GM18505 (cell line): Measurements from ENCODE around the gene GLCE.

Experiments used
- ATAC-seq: cut with Tn5 transposase; IDR thresholded peaks from one replicate; pipeline ENCODE4 v1.9.1; 2021; ENCODE audit not compliant: unreplicated experiment
- POLR2A ChIP-seq: IDR thresholded peaks from 4 replicates; pipeline ENCODE4 v1.6.1; 2011; ENCODE audit warnings: borderline replicate concordance; ENCODE audit not compliant: insufficient read depth, insufficient read length; ENCODE audit errors: extremely low read depth

Gene GLCE

GRCh38 chr15:69128667-69129311, 31.6 kb upstream of the GLCE start:
- no peak for ATAC-seq
- no peak for TF ChIP-seq POLR2A

GRCh38 chr15:69131362-69132220, 28.8 kb upstream of the GLCE start:
- TF ChIP-seq POLR2A, result no peak
- no peak for ATAC-seq

DNA sequence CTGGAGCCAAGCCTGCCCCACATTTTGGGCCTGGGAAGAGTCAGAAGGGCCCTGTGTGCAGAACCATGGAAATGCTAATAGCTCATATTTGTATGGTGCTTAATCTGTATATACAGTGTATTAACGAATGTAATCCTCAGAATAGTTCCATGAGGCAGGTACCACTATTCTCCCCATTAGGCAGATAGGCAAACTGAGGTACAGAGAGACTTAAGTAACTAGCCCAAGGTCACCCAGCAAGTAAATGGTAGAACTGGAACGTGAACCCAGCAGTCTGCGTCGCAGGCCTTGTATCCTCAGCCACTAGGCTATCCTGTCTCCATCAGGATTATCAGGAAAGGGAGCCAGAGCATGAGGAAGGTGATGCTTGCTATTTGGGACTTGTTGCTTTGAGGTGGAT, 28.0 kb upstream of the GLCE start:
- ATAC-seq, result no peak
- TF ChIP-seq POLR2A, result no peak

DNA sequence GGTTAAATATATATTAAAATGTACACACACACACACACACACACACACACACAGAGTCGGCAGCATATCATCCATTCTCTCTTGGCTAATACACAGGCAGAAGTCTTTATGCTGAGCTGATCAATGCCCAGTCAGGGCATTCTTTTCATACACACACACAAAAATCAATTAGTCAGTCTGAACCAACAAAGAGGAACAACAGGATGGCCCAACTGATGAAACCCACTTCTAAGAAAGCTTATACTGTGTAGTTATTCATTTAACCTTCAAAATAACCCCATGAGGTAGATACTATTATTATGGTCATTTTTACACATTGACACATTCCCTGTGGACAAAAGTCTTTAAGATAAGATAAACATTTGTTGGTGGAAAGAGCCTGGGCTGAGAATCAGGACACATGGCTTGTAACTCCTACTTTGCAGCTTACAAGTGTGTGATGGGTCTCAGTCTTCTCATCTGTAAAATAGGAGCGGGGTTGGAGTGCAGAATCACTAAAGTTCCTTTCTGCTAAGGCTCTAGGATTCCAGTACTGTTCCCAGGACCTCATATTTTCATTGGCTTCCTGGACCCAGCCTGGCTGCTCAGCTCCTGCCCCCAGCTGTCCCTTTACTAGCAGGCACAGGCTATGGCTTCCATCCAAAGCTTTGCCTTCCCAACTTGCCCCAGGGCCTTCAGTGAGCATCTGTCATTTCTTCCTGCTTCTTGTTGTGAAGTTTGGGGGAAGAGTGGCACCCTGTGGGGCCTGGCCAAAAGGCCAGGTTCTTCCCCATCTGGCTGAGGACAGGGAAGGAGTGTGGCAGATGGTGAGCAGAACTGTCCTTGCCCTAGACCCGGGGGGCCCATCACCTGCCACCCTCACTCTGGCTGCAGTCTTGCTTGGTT, 27.2 kb upstream of the GLCE start:
- no peak for ATAC-seq
- no peak for TF ChIP-seq POLR2A

- TF ChIP-seq POLR2A, result no peak
- no peak for ATAC-seq
Observed at GRCh38 chr15:69133862-69134519, 26.4 kb upstream of the GLCE start.

GRCh38 chr15:69134791-69135190, 25.6 kb upstream of the GLCE start:
- ATAC-seq, result no peak
- TF ChIP-seq POLR2A, result no peak

- TF ChIP-seq POLR2A, result no peak
- ATAC-seq, result no peak
Observed at GRCh38 chr15:69135499-69135898, 24.9 kb upstream of the GLCE start.

GRCh38 chr15:69138963-69139362, 21.5 kb upstream of the GLCE start:
- ATAC-seq, result no peak

DNA sequence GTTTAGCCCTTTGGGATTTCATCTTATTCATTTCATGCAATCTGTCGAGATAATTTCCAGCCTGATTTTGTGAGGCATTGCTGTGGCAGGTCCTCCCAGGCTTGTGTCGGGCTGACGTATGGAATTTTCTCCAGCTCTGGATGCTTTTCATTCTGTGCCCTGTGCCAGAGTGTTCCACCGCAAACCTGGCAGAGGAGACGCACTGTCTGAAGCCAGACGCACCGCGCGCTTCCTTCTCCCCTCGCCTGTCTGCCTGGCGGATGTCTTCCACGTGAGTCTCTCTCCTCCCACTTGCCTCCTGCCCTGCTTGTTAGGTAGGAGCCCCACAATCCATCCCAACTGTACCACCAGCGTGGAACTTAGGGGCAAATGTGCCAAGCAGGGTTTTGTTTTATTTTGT, 20.1 kb upstream of the GLCE start:
- ATAC-seq, result no peak
- TF ChIP-seq POLR2A, result no peak

More at GRCh38 chr15:69138963-69139362, 21.5 kb upstream of the GLCE start:
- no peak for TF ChIP-seq POLR2A

- no peak for TF ChIP-seq POLR2A
- ATAC-seq, result no peak
Observed at GRCh38 chr15:69141286-69141701, 19.1 kb upstream of the GLCE start.

DNA sequence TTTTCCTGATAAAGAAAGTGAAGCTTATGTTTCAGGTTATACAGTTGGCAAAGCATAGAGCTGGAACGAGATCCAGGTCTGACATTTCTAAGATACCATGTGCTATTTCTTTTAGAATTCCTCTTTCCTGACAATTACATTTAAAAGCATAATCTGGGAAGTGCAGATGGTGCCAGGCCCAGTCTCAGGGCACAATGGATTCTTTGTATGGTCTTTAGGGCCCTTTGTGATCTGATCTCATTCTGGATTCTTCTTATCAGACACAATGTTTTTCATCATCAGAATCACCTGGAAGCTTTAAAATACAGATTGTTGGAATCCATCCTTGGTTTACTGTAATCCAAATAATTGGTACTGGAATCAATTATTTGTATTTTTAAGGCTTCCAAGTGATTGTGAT, 18.6 kb upstream of the GLCE start:
- no peak for TF ChIP-seq POLR2A
- ATAC-seq, result no peak

- no peak for TF ChIP-seq POLR2A
Observed at GRCh38 chr15:69143756-69144436, 16.5 kb upstream of the GLCE start.

More at GRCh38 chr15:69143756-69144436, 16.5 kb upstream of the GLCE start:
- no peak for ATAC-seq
